ENCODE results near the gene IL18R1.

- TF ChIP-seq, protein P1, sequence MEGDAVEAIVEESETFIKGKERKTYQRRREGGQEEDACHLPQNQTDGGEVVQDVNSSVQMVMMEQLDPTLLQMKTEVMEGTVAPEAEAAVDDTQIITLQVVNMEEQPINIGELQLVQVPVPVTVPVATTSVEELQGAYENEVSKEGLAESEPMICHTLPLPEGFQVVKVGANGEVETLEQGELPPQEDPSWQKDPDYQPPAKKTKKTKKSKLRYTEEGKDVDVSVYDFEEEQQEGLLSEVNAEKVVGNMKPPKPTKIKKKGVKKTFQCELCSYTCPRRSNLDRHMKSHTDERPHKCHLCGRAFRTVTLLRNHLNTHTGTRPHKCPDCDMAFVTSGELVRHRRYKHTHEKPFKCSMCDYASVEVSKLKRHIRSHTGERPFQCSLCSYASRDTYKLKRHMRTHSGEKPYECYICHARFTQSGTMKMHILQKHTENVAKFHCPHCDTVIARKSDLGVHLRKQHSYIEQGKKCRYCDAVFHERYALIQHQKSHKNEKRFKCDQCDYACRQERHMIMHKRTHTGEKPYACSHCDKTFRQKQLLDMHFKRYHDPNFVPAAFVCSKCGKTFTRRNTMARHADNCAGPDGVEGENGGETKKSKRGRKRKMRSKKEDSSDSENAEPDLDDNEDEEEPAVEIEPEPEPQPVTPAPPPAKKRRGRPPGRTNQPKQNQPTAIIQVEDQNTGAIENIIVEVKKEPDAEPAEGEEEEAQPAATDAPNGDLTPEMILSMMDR (IDR thresholded peaks at IDR 0.05; ENCODE audit: low read depth, low read length, poor library complexity, severe bottlenecking), result no peak
- TF ChIP-seq EZH2phosphoT487 (IDR thresholded peaks at IDR 0.05; ENCODE audit: borderline replicate concordance, low read length), result no peak
Observed at GRCh38 chr2:102444233-102444632, 88.6 kb downstream of the IL18R1 start.
